Neuronal stem cell (in vitro differentiated cells): Measurements from ENCODE around the gene NUP210L.
A peak's percentile ranks its signal among the peaks of the same experiment; 100 is the strongest.

Experiments
- DNase-seq: peaks from one replicate; pipeline ENCODE4 v3.0.0-alpha.2; 2013; ENCODE audit warnings: low spot score
- H2AFZ ChIP-seq: one replicate; pipeline ENCODE4 v1.6.1; 2013; ENCODE audit warnings: mild to moderate bottlenecking, low read length, inconsistent platforms
- H2AK5ac ChIP-seq: 2 replicates; pipeline ENCODE4 v1.6.1; 2013; ENCODE audit warnings: low read depth, mild to moderate bottlenecking, inconsistent platforms, low read length, moderate library complexity, mixed read lengths
- H2BK120ac ChIP-seq: 2 replicates; pipeline ENCODE4 v1.6.1; 2013; ENCODE audit warnings: low read depth, mild to moderate bottlenecking, inconsistent platforms, low read length, moderate library complexity, mixed read lengths
- H2BK12ac ChIP-seq: one replicate; pipeline ENCODE4 v1.6.1; 2013; ENCODE audit warnings: low read length, inconsistent platforms
- H2BK15ac ChIP-seq: 2 replicates; pipeline ENCODE4 v1.6.1; 2013; ENCODE audit warnings: mild to moderate bottlenecking, low read length, inconsistent platforms, mixed read lengths
- H2BK5ac ChIP-seq: one replicate; pipeline ENCODE4 v1.6.1; 2013; ENCODE audit warnings: inconsistent platforms, mild to moderate bottlenecking, low read length, moderate library complexity
- H3K14ac ChIP-seq: one replicate; pipeline ENCODE4 v1.6.1; 2013; ENCODE audit warnings: low read length, inconsistent platforms
- H3K18ac ChIP-seq: 2 replicates; pipeline ENCODE4 v1.6.1; 2013; ENCODE audit warnings: low read length, inconsistent platforms
- H3K23ac ChIP-seq: 2 replicates; pipeline ENCODE4 v1.6.1; 2013; ENCODE audit warnings: low read depth, mild to moderate bottlenecking, mixed read lengths, low read length, inconsistent platforms; ENCODE audit not compliant: poor library complexity
- H3K27ac ChIP-seq: replicated peaks from 3 replicates; pipeline ENCODE4 v1.5.1; 2013; ENCODE audit warnings: low read length, inconsistent platforms
- H3K27me3 ChIP-seq, 3 experiments: 2 replicates each; pipeline ENCODE4 v1.6.1; 2013; ENCODE audit warnings: low read length in 3 of 3, mild to moderate bottlenecking in 2 of 3, inconsistent platforms in 1 of 3, low read depth in 1 of 3, mixed read lengths in 1 of 3, moderate library complexity in 1 of 3; ENCODE audit not compliant: control insufficient read depth in 3 of 3, insufficient read depth in 3 of 3
- H3K36me3 ChIP-seq, 2 donors: replicated peaks in 1 of 2; 2 replicates each; pipeline ENCODE4 v1.6.1; 2013; ENCODE audit warnings: low read length in 2 of 2; ENCODE audit not compliant: control insufficient read depth in 2 of 2, insufficient read depth in 2 of 2
- H3K4ac ChIP-seq: 2 replicates; pipeline ENCODE4 v1.6.1; 2013; ENCODE audit warnings: inconsistent platforms, mild to moderate bottlenecking, low read length, moderate library complexity
- H3K4me1 ChIP-seq, 2 donors: 1 replicate in 1 of 2; 2 replicates in 1 of 2; pipeline ENCODE4 v1.6.1; 2013; ENCODE audit warnings: low read length in 2 of 2, low read depth in 1 of 2; ENCODE audit not compliant: control insufficient read depth in 2 of 2, insufficient read depth in 1 of 2
- H3K4me2 ChIP-seq: one replicate; pipeline ENCODE4 v1.6.1; 2013; ENCODE audit warnings: mild to moderate bottlenecking, low read length, inconsistent platforms; ENCODE audit not compliant: insufficient read depth, poor library complexity, severe bottlenecking
- H3K4me3 ChIP-seq, 2 donors: 2 replicates each; pipeline ENCODE4 v1.5.1; 2013; ENCODE audit warnings: low read length in 2 of 2, mild to moderate bottlenecking in 2 of 2, inconsistent platforms in 1 of 2, moderate library complexity in 1 of 2
- H3K79me1 ChIP-seq: one replicate; pipeline ENCODE4 v1.6.1; 2013; ENCODE audit warnings: low read depth, mild to moderate bottlenecking, inconsistent platforms, low read length, moderate library complexity
- H3K9ac ChIP-seq: one replicate; pipeline ENCODE4 v1.6.1; 2013; ENCODE audit warnings: mild to moderate bottlenecking, low read depth, low read length, inconsistent platforms; ENCODE audit not compliant: poor library complexity
- H3K9me3 ChIP-seq, 2 donors: replicated peaks in 1 of 2; 2 replicates each; pipeline versions ENCODE3 to v1.6.1; 2013; ENCODE audit warnings: low read length in 2 of 2, mild to moderate bottlenecking in 2 of 2, inconsistent platforms in 1 of 2, low read depth in 1 of 2, mixed read lengths in 1 of 2, moderate library complexity in 1 of 2; ENCODE audit not compliant: control insufficient read depth in 2 of 2, insufficient read depth in 1 of 2
- H4K8ac ChIP-seq: one replicate; pipeline ENCODE4 v1.6.1; 2013; ENCODE audit warnings: low read depth, mild to moderate bottlenecking, inconsistent platforms, low read length, moderate library complexity
- H4K91ac ChIP-seq: one replicate; pipeline ENCODE4 v1.6.1; 2013; ENCODE audit warnings: low read length, low read depth, mild to moderate bottlenecking, inconsistent platforms; ENCODE audit not compliant: poor library complexity
- WGBS, 2 donors: extraction: QIAGEN DNeasy Blood & Tissue Kit; methylation state at CpG; one replicate each; pipeline ENCODE4 v1.1.7; 2013; ENCODE audit warnings: missing lambda C conversion rate in 2 of 2, mixed read lengths in 1 of 2; ENCODE audit not compliant: insufficient read length in 2 of 2, insufficient replicate concordance in 1 of 2; ENCODE audit errors: extremely low coverage in 2 of 2; 5-methylcytosine and 5-hydroxymethylcytosine counted together

The NUP210L gene

DNA sequence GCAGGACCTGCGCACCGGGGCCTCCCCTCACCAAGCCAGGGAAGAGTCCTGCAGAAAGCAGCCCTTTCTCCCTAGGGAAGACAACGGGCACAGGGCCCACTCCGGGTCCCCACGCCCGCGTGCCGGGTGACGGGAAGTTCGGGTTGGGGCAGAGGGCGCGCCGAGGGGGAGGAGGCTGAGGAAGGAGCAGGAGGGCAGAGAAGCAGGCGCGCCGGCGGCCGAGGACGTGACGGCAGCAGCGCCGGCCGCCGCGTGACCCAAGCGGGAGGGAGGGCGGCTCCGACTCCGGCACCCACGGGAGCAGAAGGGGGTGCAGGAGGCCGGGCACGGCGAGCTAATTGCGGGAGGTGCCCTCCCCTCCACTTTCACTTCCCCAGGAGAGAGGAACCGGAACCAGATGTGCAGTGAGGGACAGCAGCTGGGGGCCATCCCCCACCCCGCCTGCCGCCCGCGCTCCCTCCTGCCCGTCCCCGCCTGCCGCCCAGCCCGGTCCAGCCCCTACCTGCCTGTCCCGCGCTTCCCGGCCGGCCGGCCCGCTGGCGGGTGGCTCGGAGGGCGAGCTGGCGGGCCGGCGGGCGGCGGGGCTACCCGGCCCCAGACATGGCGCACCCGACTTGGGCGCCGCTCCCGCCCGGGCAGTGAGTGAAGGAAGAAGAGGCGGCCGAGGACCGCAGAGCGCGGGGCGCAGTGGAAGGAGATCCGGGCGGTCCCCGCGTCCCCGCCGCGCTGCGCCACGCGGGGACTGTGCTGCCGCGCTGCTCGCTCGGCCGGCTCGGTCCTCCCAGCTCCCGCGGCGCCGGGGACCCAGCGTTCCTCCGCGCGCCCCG, 208.9 kb downstream of the NUP210L start:
- no peak overlapping the region for H3K27ac ChIP-seq

DNA sequence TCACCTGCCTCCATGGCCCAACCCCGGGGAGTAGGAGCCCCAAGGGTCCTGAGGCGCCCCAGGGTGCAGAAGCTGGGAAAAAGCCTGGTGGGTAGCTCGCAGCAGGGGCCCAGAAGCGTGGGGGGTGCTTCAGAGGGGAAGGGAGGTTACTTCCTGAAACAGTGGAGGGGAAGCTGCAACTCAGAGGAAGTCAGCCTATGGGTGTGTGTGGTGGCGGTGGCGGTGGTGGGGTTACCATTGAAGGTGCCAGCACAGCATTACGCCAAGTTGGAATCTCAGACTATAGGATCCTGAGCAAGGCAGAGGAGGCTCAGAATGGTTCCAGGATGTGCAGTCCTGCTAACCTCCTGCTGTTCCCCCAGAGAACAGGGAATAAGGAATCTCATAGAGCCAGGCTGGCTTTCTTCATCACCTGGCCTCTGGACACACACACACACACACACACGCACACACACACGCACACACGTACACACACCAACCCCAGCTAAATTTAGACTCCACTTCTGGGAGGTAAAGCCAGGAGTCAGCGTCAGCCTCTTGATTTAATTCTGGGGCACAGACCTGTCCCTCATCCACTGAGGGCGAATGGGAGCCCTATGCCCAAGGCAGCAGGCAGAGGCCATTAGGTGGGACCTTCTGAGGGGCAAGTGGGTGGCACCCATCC, 209.6 kb downstream of the NUP210L start:
- H3K4ac ChIP-seq: no peak overlapping the region
- H3K27ac ChIP-seq: no peak overlapping the region
- no CpG with 5 or more reads among the region's 12 CpGs for WGBS, 2 donors
- H3K27me3 ChIP-seq: peaks cover 0 to 3% (median 0%) of the 10 kb centered on the region in 3 experiments
- no peak overlapping the region for H3K14ac ChIP-seq
- H4K8ac ChIP-seq: no peak overlapping the region
- no peaks in the 10 kb centered on the region for H3K9me3 ChIP-seq
- peaks cover 4% of the 10 kb centered on the region for H3K79me1 ChIP-seq
- H2AFZ ChIP-seq: peak overlapping the region; percentile 89
- H3K4me3 ChIP-seq: peak overlapping the region; percentile 89 to 94
- no peak overlapping the region for H2BK15ac ChIP-seq
- no peak overlapping the region for H3K23ac ChIP-seq
- H2BK12ac ChIP-seq: no peak overlapping the region
- H2BK120ac ChIP-seq: no peak overlapping the region
- no peak for DNase-seq
- H3K4me1 ChIP-seq: peaks cover 7 to 13% of the 10 kb centered on the region in 2 donors
- peaks cover 12 to 77% of the 10 kb centered on the region in 2 donors for H3K36me3 ChIP-seq
- peak overlapping the region; percentile 64 for H2AK5ac ChIP-seq
- H3K4me2 ChIP-seq: peak overlapping the region; percentile 99
- no peak overlapping the region for H2BK5ac ChIP-seq
- H3K18ac ChIP-seq: peak overlapping the region; percentile 88
- H3K9ac ChIP-seq: no peak overlapping the region
- no peak overlapping the region for H4K91ac ChIP-seq

More for the DNA sequence above, 208.9 kb downstream of the NUP210L start:
- Histone ChIP-seq H4K91ac (no peak overlapping the region), H3K36me3 (peaks cover 14 to 77% of the 10 kb centered on the region in 2 donors), H3K4ac (no peak overlapping the region), H3K23ac (peak overlapping the region; percentile 82), H3K4me1 (peaks cover 7 to 13% of the 10 kb centered on the region in 2 donors), H2BK120ac (no peak overlapping the region), H3K79me1 (peaks cover 4% of the 10 kb centered on the region), H2BK12ac (no peak overlapping the region), H3K4me3 (peak overlapping the region; percentile 89 to 94), H2BK5ac (no peak overlapping the region), H3K9me3 (no peaks in the 10 kb centered on the region), H3K27me3 (peaks cover 0 to 3% (median 0%) of the 10 kb centered on the region in 3 experiments), H3K14ac (no peak overlapping the region), H2AK5ac (peak overlapping the region; percentile 64), H3K9ac (peak overlapping the region; percentile 88), H4K8ac (no peak overlapping the region), H3K4me2 (peak overlapping the region; percentile 99), H2BK15ac (no peak overlapping the region), H3K18ac (peak overlapping the region; percentile 88), H2AFZ (peak overlapping the region; percentile 89)
- WGBS, 2 donors: no CpG with 5 or more reads among the region's 95 CpGs
- no peak for DNase-seq

GRCh38 chr1:153944827-153945117, 210.1 kb downstream of the NUP210L start:
- Histone ChIP-seq H3K4ac (no peak overlapping the region), H3K4me1 (peaks cover 7 to 13% of the 10 kb centered on the region in 2 donors), H2BK12ac (no peak overlapping the region), H3K27me3 (peaks cover 0 to 3% (median 0%) of the 10 kb centered on the region in 3 experiments), H4K91ac (no peak overlapping the region), H3K36me3 (peaks cover 10 to 77% of the 10 kb centered on the region in 2 donors), H3K23ac (no peak overlapping the region), H4K8ac (no peak overlapping the region), H2BK15ac (no peak overlapping the region), H3K14ac (no peak overlapping the region), H3K9ac (no peak overlapping the region), H3K4me3 (peak overlapping the region in 1 of 2 donors; percentile 89), H2AFZ (no peak overlapping the region), H3K4me2 (no peak overlapping the region), H2BK120ac (no peak overlapping the region), H3K18ac (no peak overlapping the region), H3K9me3 (no peaks in the 10 kb centered on the region), H3K79me1 (peaks cover 4% of the 10 kb centered on the region), H2BK5ac (no peak overlapping the region), H3K27ac (no peak overlapping the region), H2AK5ac (no peak overlapping the region)
- no CpG with 5 or more reads among the region's 3 CpGs for WGBS, 2 donors
- no peak for DNase-seq
